NCI-H1417 (cell line): ENCODE results near the gene BMPER.

ENCODE experiments used
- DNase-seq, 3 experiments: peaks; one replicate each; lab custom pipeline; 2025; lab: John Stamatoyannopoulos, UW

BMPER gene

GRCh38 chr7:34062826-34063225 lies 157.5 kb downstream of the BMPER start:
- DNase-seq: no peak

GRCh38 chr7:34064519-34065158 lies 159.3 kb downstream of the BMPER start:
- DNase-seq: no peak

GRCh38 chr7:34066411-34066810 lies 161.1 kb downstream of the BMPER start:
- no peak for DNase-seq

- peak in 2 of 3 experiments; percentile 59 to 86 for DNase-seq
These were observed 161.9 kb downstream of the BMPER start for GRCh38 chr7:34067005-34067778.

GRCh38 chr7:34069676-34070075 lies 164.3 kb downstream of the BMPER start:
- no peak for DNase-seq

GRCh38 chr7:34070511-34071323 lies 165.4 kb downstream of the BMPER start:
- no peak for DNase-seq

- DNase-seq: no peak
These were observed 168.3 kb downstream of the BMPER start for GRCh38 chr7:34073676-34074075.

GRCh38 chr7:34074421-34074820 lies 169.1 kb downstream of the BMPER start:
- DNase-seq: no peak

GRCh38 chr7:34075523-34076370 lies 170.4 kb downstream of the BMPER start:
- no peak for DNase-seq

GRCh38 chr7:34077168-34077567 lies 171.8 kb downstream of the BMPER start:
- no peak for DNase-seq

GRCh38 chr7:34078864-34079263 lies 173.5 kb downstream of the BMPER start:
- DNase-seq: no peak

- no peak for DNase-seq
These were observed 175.2 kb downstream of the BMPER start for GRCh38 chr7:34080513-34080912.

- no peak for DNase-seq
These were observed 176.6 kb downstream of the BMPER start for GRCh38 chr7:34081935-34082334.

- no peak for DNase-seq
These were observed 178.1 kb downstream of the BMPER start for GRCh38 chr7:34083440-34083839.

- no peak for DNase-seq
These were observed 179.3 kb downstream of the BMPER start for GRCh38 chr7:34084651-34085050.

- no peak for DNase-seq
These were observed 180.7 kb downstream of the BMPER start for GRCh38 chr7:34086064-34086463.

- DNase-seq: no peak
These were observed 181.6 kb downstream of the BMPER start for GRCh38 chr7:34086981-34087380.

- DNase-seq: peak; percentile 12 to 64 (median 40)
These were observed 182.9 kb downstream of the BMPER start for GRCh38 chr7:34087892-34088891.

GRCh38 chr7:34090816-34091215 lies 185.5 kb downstream of the BMPER start:
- no peak for DNase-seq

GRCh38 chr7:34091321-34091917 lies 186.1 kb downstream of the BMPER start:
- DNase-seq: peak in 2 of 3 experiments; percentile 14 to 26
